Astrocyte (in vitro differentiated cells and primary cell): ENCODE measurements around the gene KCNQ1. TPM values are rescaled to one million over a fixed set of nuclear protein-coding genes. Genes with fewer than 3 reads are reported as not detected.

ENCODE experiments used
- DNase-seq: peaks from one replicate; pipeline ENCODE4 v3.0.0-alpha.2; 2010; ENCODE audit warnings: low read depth
- FAIRE-seq: peaks from 2 replicates; lab custom pipeline; 2011; peaks lifted over from hg19 to GRCh38; lab: Jason Lieb, UNC
- H2AFZ ChIP-seq: 2 replicates; pipeline ENCODE4 v1.6.0; 2012; ENCODE audit warnings: low read depth, low read length, inconsistent platforms
- H3K27ac ChIP-seq: 2 replicates; pipeline ENCODE4 v1.5.1; 2011; ENCODE audit warnings: low read depth, low read length, inconsistent platforms
- H3K27me3 ChIP-seq: 2 replicates; pipeline ENCODE4 v1.6.0; 2011; ENCODE audit warnings: low read length, inconsistent platforms; ENCODE audit not compliant: insufficient read depth
- H3K36me3 ChIP-seq: 2 replicates; pipeline ENCODE4 v1.5.1; 2011; ENCODE audit warnings: low read length, inconsistent platforms; ENCODE audit not compliant: insufficient read depth
- H3K4me1 ChIP-seq: 2 replicates; pipeline ENCODE4 v1.5.1; 2011; ENCODE audit warnings: low read length, inconsistent platforms; ENCODE audit not compliant: insufficient read depth
- H3K4me2 ChIP-seq: 2 replicates; pipeline ENCODE4 v1.6.0; 2012; ENCODE audit warnings: low read length, inconsistent platforms
- H3K4me3 ChIP-seq: 2 replicates; pipeline ENCODE4 v1.5.1; 2011; ENCODE audit warnings: low read depth, mild to moderate bottlenecking, low read length, inconsistent platforms; ENCODE audit not compliant: insufficient read depth
- H3K79me2 ChIP-seq: 2 replicates; pipeline ENCODE4 v1.6.0; 2012; ENCODE audit warnings: mild to moderate bottlenecking, low read length, inconsistent platforms; ENCODE audit not compliant: insufficient read depth
- H3K9ac ChIP-seq: 2 replicates; pipeline ENCODE4 v1.6.0; 2012; ENCODE audit warnings: mild to moderate bottlenecking, low read length, inconsistent platforms
- H3K9me3 ChIP-seq: 2 replicates; pipeline ENCODE4 v1.5.1; 2012; ENCODE audit warnings: low read depth, mild to moderate bottlenecking, low read length, inconsistent platforms; ENCODE audit not compliant: insufficient read depth
- H4K20me1 ChIP-seq: 2 replicates; pipeline ENCODE4 v1.6.0; 2012; ENCODE audit warnings: low read length, inconsistent platforms; ENCODE audit not compliant: insufficient read depth
- H3K27ac Mint-ChIP-seq: one replicate; pipeline ENCODE4 v1.8.0; 2021; ENCODE audit warnings: mild to moderate bottlenecking, mixed read lengths; ENCODE audit not compliant: unreplicated experiment
- H3K27me3 Mint-ChIP-seq: one replicate; pipeline ENCODE4 v1.8.0; 2021; ENCODE audit warnings: low read depth, mixed read lengths; ENCODE audit not compliant: unreplicated experiment
- H3K36me3 Mint-ChIP-seq: one replicate; pipeline ENCODE4 v1.8.0; 2021; ENCODE audit warnings: low read depth, mixed read lengths; ENCODE audit not compliant: unreplicated experiment
- H3K4me1 Mint-ChIP-seq: one replicate; pipeline ENCODE4 v1.8.0; 2021; ENCODE audit warnings: low read depth, mixed read lengths; ENCODE audit not compliant: unreplicated experiment
- H3K4me3 Mint-ChIP-seq: one replicate; pipeline ENCODE4 v1.8.0; 2021; ENCODE audit warnings: mild to moderate bottlenecking, moderate library complexity, mixed read lengths; ENCODE audit not compliant: unreplicated experiment
- H3K9me3 Mint-ChIP-seq: one replicate; pipeline ENCODE4 v1.8.0; 2021; ENCODE audit warnings: mild to moderate bottlenecking, mixed read lengths; ENCODE audit not compliant: unreplicated experiment
- EZH2 ChIP-seq: IDR thresholded peaks from 2 replicates; pipeline ENCODE4 v1.6.1; 2012; ENCODE audit warnings: mild to moderate bottlenecking, low read length, inconsistent platforms; ENCODE audit not compliant: insufficient read depth
- total RNA-seq: library from RNA; stranded (reverse); gene quantifications from 2 replicates; pipeline ENCODE4 v1.2.1, GENCODE V29; 2021
- TF ChIP-seq, protein P1 (sequence below): IDR thresholded peaks from 2 replicates; pipeline ENCODE4 v1.5.1; 2011; ENCODE audit warnings: low read depth, mild to moderate bottlenecking, inconsistent platforms, low read length, moderate library complexity; ENCODE audit not compliant: insufficient read depth

KCNQ1 gene
- total RNA-seq, 1 donor from 2014 or later = not detected

DNA sequence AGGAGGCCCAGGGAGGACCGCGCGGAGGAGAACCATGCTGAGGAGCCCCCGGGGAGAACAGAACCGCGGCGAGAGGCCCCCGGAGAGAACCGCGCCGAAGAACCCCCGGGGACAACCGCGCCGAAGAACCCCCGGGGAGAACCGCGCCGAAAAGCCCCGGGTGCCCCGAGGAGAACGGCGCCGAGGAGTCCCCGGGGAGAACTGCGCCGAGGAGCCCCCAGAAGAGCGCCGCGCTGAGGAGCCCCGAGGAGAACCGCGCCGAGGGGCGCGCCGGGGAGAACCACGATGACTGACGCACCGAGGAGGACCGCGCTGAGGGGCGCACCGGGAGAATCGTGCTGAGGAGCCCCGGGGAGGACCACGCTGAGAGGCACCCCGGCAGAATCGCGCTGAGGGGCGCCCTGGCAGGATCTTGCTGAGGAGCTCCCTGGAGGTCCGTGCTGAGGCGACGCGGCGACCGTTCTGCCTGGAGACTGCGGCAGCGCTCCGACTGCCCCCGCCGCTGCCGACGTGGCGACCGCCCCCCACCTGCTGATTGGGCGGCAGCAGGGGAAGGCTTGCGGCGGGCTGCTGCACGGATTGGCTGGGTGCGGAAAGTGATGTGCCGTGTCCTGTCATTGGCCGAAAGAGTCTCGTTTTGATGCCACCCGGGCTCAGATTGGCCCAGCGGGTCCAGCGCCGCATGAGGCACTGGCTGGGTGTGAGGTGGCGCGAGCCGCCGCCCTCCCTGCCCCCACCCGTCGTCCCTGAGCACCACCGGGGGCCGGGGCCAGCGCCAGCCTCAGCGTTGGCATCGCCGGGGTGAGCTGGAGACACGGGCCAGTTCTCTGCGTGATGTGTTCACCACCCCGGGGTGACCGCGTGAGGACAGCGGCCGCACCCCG, 255.0 kb downstream of the KCNQ1 start, which contains the start of gene KCNQ1OT1:
Gene KCNQ1OT1 (minus strand): TSS at position 464 of the 884 bp plus-strand sequence.
- H3K27me3 ChIP-seq = peaks cover 4% of the 10 kb centered on the region
- peak within 1 kb of the TSS; percentile 84 for H3K9ac ChIP-seq
- DNase-seq = peak; percentile 85
- peak within 1 kb of the TSS; percentile 52 for H2AFZ ChIP-seq
- Mint-ChIP-seq H3K4me3 (peak within 1 kb of the TSS; percentile 99), H3K4me1 (peaks cover 17% of the 10 kb centered on the region), H3K27me3 (peaks cover 36% of the 10 kb centered on the region), H3K27ac (peak within 1 kb of the TSS; percentile 80), H3K9me3 (peaks cover 12% of the 10 kb centered on the region), H3K36me3 (peaks cover 7% of the 10 kb centered on the region)
- no peak for FAIRE-seq
- H3K36me3 ChIP-seq = no peaks in the 10 kb centered on the region
- TF ChIP-seq, protein P1, sequence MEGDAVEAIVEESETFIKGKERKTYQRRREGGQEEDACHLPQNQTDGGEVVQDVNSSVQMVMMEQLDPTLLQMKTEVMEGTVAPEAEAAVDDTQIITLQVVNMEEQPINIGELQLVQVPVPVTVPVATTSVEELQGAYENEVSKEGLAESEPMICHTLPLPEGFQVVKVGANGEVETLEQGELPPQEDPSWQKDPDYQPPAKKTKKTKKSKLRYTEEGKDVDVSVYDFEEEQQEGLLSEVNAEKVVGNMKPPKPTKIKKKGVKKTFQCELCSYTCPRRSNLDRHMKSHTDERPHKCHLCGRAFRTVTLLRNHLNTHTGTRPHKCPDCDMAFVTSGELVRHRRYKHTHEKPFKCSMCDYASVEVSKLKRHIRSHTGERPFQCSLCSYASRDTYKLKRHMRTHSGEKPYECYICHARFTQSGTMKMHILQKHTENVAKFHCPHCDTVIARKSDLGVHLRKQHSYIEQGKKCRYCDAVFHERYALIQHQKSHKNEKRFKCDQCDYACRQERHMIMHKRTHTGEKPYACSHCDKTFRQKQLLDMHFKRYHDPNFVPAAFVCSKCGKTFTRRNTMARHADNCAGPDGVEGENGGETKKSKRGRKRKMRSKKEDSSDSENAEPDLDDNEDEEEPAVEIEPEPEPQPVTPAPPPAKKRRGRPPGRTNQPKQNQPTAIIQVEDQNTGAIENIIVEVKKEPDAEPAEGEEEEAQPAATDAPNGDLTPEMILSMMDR = no peak
- no peak for TF ChIP-seq EZH2
- H4K20me1 ChIP-seq = peaks cover 45% of the 10 kb centered on the region
- no peaks in the 10 kb centered on the region for H3K9me3 ChIP-seq
- peak within 1 kb of the TSS; percentile 71 for H3K4me3 ChIP-seq
- peak within 1 kb of the TSS; percentile 80 for H3K27ac ChIP-seq
- H3K4me2 ChIP-seq = peak within 1 kb of the TSS; percentile 87
- H3K4me1 ChIP-seq = peaks cover 7% of the 10 kb centered on the region
- H3K79me2 ChIP-seq = peaks cover 50% of the 10 kb centered on the region

DNA sequence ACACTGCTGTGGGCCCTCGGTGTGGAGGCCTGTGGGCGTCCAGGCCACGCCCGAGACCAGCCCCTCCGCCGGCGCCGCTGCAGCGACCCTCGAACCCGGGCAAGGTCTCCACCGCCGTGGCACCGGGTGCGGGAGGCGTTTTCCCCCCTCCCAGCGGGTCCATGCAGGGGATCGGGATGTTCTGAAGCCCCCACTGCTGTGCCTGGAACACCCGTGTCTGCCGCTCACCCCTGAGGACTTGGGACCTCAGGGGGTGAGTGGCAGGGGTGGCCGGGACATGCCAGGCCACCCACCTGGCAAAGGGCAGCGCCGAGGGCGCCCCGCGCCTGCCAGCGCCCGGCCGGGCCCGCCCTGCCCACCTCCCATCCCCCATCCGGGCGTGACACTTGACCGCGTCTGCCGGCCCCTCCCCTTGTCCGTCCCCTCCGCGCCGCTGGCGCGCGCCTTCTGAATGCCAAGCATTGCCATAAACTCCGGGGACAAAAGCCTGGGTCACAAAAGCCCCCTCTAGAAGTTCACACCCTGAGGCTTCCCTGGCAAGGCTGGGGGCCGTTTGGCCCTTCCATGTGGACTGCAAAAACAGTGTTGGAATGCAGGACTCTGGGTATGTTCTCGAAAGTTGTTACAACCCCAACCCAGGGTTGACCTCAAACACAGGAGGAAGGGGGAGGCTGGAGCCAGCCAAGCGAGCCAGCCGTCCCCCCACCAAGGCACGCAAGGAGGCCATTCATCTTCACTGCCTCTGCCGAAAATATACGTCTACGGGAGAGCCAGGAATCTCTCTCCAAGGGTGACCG, 255.8 kb downstream of the KCNQ1 start:
- Histone ChIP-seq H3K27me3 (peaks cover 4% of the 10 kb centered on the region), H3K27ac (peak overlapping the region; percentile 75), H3K4me3 (peak overlapping the region; percentile 52), H3K79me2 (peaks cover 41% of the 10 kb centered on the region), H3K4me1 (peaks cover 7% of the 10 kb centered on the region), H3K4me2 (peak overlapping the region; percentile 87), H3K9me3 (no peaks in the 10 kb centered on the region), H2AFZ (peak overlapping the region; percentile 52), H3K9ac (peak overlapping the region; percentile 84), H3K36me3 (no peaks in the 10 kb centered on the region), H4K20me1 (peaks cover 37% of the 10 kb centered on the region)
- TF ChIP-seq EZH2 = no peak
- TF ChIP-seq, protein P1 = no peak
- Mint-ChIP-seq H3K4me1 (peaks cover 13% of the 10 kb centered on the region), H3K36me3 (peaks cover 6% of the 10 kb centered on the region), H3K27me3 (peaks cover 33% of the 10 kb centered on the region), H3K4me3 (peak overlapping the region; percentile 79), H3K9me3 (peaks cover 12% of the 10 kb centered on the region), H3K27ac (peak overlapping the region; percentile 58)
- FAIRE-seq (no peak), DNase-seq (no peak)
